Germinal center (tissue), 1 donor: ENCODE data around the gene CD40.
"Not testable (repeated sequence)": the region's sequence is repeated elsewhere in the genome, so short reads cannot be mapped to it uniquely, and the experiment has no call there.

ENCODE experiments used
- DNase-seq: peaks from one replicate; pipeline ENCODE4 v3.0.0; 2012; ENCODE audit warnings: mixed read lengths, low spot score

CD40 gene

DNA sequence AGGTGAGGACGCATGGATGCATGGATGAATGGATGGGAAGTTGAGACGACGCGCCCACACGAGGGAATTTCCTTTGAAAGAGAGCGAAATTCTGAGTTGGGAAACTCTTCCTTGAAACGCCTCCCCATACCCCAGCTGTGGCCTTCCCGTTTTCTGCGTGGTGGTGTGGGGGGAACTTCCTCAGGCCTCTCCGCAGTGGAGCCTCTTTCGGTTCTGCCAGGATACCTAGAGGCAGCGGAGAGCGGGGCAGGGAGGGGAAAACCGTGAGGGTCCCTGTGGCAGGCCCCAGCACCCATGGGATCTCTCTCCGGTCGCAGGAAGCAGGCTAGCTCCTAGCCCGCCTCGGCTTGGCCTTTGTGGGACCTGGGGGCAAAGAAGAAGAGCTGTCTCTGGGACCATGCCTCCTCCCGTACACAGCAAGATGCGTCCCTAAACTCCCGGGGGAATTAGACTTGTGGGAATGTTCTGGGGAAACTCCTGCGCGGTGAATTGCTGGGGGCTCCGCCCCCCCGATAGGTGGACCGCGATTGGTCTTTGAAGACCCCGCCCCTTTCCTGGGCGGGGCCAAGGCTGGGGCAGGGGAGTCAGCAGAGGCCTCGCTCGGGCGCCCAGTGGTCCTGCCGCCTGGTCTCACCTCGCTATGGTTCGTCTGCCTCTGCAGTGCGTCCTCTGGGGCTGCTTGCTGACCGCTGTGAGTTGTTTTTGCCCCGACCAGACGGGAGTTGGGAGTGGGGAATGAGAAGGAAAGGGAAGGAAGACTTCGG is at the start of gene CD40:
Gene CD40 (plus strand): TSS at position 611 of the 764 bp plus-strand sequence. CDS start 30 bp downstream, at position 641.
- DNase-seq, result peak; percentile 94

DNA sequence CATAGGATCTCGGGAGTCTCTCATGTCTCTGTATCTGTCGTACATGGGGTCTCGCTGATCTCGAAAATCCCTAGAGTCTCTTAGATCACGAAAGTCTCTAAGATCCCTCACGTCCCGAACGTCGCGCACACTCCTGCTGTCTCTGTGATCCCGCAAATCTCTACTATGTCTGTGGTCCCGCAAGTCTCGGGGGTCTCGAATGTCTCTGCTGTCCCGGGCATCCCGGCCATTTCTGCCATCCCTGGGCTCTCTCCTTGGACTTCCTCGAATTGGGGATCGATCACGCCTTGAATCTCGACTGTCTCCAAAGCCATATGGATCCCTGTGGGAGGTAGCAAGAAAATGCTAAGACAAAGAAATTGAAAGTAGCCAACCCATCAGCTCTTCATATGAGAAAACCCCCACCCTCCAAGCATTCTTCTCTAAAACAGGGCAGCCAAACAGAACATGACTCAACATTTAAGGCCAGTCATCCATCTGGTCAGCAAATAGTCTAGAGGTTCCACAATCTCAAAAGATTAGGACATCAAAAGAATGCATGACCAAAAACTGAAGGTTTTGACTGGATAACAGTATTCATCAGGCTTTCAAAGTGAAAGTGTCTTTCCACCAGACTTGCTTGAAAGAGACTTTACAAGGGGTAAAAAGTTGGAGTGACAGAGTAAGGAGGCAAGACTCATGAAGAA is 47.8 kb upstream of the CD40 start:
- no peak for DNase-seq

DNA sequence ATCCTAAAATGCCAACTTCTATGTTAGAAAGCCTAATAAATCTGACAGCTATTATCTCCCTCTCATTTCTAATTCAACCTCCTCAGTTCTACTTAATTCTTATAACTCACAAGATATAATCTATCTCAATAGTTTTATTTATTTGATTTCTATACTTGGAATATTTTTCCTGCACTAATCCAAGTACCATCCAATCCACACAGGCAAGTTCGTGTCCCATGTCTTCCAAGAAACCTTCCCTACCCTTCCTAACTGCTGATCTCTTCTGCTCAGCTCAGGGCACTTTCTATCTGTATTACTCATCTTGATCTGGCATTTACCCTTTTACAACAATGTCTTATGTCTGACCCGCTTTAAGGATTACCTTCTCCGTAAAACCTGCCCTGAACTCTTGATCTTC is 46.5 kb upstream of the CD40 start:
- DNase-seq, result no peak

- DNase-seq, result no peak
Observed at GRCh38 chr20:46073024-46073423, 45.1 kb upstream of the CD40 start.

GRCh38 chr20:46073443-46073842 is 44.7 kb upstream of the CD40 start:
- DNase-seq, result no peak

GRCh38 chr20:46074006-46074405 is 44.1 kb upstream of the CD40 start:
- DNase-seq, result no peak

- no peak for DNase-seq
Observed at GRCh38 chr20:46076806-46077205, 41.3 kb upstream of the CD40 start.

GRCh38 chr20:46077642-46078305 is 40.3 kb upstream of the CD40 start:
- no peak for DNase-seq

DNA sequence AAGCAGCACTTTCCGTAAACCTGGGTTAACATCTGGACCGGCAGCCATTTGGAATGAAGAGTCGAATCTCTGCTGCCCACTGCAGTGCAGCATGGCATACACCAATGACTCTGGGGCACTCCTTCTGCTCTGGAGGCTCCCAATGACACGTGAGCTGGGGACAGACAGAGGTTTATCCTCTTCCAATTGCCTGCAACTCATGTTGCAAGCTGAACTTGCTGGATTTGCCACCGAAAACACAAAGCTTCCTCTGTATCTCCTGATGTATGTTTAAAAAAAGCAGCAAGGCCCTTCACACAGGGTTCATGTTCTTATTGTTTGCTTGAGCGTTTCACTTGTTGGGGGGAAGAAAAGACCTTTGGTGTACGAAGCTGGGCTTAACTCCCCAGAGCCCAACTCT is 39.2 kb upstream of the CD40 start:
- no peak for DNase-seq

GRCh38 chr20:46081074-46081473 is 37.0 kb upstream of the CD40 start:
- DNase-seq, result no peak

DNA sequence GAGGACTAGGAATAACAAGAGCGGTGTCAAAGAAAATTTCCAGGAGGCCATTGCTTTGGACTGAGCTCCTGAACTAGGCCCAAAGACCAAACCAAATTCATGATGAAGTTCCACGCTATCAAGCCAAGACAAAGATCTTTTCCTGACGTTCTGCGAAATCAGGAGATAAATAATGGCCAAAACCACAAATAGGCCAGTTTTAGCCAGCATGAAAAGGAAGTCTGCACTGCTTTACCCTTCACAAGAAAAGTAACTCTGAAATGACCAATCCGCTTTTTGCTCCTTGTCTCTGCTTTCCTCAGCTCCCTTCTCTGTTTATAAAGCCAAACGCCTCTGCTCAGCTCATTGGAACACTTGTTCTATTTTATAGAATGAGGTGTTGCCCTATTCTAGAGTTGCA is 35.0 kb upstream of the CD40 start:
- DNase-seq, result no peak

- DNase-seq, result no peak
Observed at GRCh38 chr20:46083531-46084061, 34.5 kb upstream of the CD40 start.

DNA sequence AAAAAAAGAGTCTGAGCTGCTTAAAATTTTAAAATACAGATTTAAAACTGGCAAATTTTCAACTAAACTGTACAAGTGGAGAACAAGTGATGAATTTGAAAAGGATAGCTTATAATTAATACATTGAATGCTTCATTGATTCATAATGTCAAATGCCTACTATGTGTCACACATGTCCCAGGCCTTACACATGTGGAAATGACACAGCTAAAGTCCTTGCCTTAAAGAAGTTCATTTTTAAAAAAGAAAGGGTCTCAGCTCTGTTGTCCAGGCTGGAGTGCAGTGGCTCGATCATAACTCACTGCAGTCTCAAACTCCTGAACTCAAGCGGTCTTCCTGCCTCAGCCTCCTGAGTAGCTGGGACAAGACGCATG is 33.3 kb upstream of the CD40 start:
- DNase-seq, result no peak

GRCh38 chr20:46085179-46085851 is 32.8 kb upstream of the CD40 start:
- DNase-seq, result no peak

DNA sequence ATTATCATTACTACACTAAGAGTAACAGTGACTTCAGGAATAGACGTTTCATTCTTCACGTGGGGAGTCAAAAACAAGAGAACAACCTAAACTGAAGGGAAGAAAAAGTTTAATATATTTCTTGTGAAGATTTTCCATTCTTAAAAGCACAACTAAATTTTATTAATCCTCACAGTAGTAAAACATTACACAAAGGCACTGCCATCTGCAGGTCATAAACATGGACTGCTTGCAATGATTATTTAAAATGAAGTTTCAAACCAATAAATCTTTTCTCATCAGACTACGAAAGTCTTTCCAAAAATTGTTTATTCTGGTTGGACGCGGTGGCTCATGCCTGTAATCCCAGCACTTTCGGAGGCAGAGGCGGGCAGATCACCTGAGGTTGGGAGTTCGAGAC is 31.0 kb upstream of the CD40 start:
- DNase-seq, result no peak

DNA sequence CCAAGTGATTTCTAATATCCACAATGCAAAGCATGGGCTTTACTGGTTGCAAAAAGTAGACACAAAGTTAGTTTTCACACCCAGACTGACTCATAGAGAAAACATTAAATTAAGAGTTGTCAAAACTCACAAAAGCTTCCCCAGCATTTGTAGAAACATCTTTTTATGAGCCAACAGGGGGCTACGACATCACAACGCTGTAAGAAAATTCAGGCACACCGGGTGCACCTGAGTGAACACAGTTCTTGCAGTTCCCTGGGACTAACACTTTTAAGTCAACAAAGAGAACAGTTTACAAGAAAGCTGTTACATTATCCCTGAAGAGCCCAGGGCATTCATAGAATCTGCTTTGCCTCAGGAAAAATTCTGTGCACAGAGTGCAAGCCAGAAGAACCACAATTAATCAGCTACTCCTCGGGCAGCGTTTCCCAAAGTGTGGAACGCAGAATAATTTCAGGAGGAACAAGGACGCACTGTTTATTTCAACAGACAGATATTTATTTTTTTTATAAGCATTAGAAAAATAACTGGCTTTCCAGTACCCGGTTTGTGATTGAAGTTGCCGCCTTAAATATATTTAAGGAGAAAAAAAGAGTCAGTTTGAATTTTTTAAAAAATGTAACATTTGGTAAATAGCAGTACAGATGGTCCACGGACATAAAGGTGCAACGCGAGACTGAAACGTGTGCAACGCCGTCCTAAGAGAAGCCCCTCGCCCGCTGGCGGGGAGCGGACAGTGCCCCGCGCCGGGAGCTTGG is 29.5 kb upstream of the CD40 start:
- peak; percentile 13 for DNase-seq

DNA sequence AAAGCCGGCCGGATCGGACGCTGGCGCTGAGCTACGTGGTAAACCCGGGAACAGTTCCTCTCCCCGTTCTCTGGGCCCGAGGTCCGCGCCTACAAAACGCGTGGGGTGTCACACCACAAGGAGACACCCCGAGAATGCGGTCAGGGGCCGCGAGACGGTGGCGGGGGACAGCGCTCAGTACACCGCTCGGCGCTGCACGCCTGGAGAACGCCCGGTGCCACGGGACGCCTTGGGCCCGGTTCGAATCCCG is 29.0 kb upstream of the CD40 start:
- no peak for DNase-seq

GRCh38 chr20:46089417-46090388 is 28.4 kb upstream of the CD40 start, which contains the start of gene NCOA5:
TSS of gene NCOA5 (minus strand) at chr20:46089962. CDS start at chr20:46079424, 10,538 bp downstream.
- DNase-seq, result peak; percentile 95

DNA sequence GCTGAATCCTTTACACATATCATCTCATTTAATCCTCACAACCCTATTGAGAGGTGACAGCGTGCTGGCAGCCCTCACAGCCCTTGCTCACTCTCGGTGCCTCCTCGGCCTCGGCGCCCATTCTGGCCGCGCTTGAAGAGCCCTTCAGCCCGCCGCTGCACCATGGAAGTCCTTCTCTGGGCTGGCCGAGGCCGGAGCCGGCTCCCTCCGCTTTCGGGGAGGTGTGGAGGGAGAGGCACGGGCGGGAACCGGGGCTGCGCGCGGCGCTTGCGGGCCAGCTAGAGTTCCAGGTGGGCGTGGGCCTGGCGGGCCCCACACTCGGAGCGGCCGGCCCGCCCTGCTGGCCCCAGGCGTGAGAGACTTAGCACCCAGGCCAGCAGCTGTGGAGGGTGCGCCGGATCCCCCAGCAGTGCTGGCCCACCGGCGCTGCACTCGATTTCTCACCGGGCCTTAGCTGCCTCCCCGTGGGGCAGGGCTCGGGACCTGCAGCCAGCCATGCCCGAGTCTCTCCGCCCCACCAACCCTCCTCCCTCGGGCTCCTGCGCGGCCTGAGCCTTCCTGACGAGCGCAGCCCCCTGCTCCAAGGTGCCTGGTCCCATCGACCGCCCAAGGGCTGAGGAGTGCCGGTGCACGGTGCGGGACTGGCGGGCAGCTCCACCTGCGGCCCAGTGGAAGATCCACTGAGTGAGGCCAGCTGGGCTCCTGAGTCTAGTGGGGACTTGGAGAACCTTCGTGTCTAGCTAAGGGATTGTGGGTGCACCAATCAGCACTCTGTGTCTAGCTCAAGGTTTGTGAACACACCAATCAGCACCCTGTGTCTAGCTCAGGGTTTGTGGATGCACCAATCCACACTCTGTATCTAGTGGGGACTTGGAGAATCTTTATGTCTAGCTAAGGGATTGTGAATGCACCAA is 26.2 kb upstream of the CD40 start:
- DNase-seq, result not testable (repeated sequence)
